Gastrocnemius medialis (tissue), 4 donors: ENCODE results near the gene CPPED1. TPM values are rescaled to one million over a fixed set of nuclear protein-coding genes. Genes with fewer than 3 reads are reported as not detected.

Experiments used
- ATAC-seq, 2 donors: fragments of 150-250 bp; one replicate each; pipeline ENCODE4 v1.9.1; 2016
- DNase-seq, 2 donors: peaks; one replicate each; pipeline ENCODE4 v3.0.0-alpha.2; 2019
- H3K27ac ChIP-seq, 4 donors: fragments of 200-600 bp; sonication (generic); 1 replicate in 1 of 4; 2 replicates in 3 of 4; pipeline ENCODE4 v1.5.1; 2016 to 2018; ENCODE audit warnings: mild to moderate bottlenecking in 2 of 4, moderate library complexity in 1 of 4
- H3K27me3 ChIP-seq, 3 donors: fragments of 200-600 bp; sonication (generic) in 2 of 3; 1 replicate in 1 of 3; 2 replicates in 2 of 3; pipeline versions ENCODE4 v1.5.1 to v1.6.0; 2016 to 2019; ENCODE audit warnings: mild to moderate bottlenecking in 1 of 3, moderate library complexity in 1 of 3
- H3K36me3 ChIP-seq, 2 donors: fragments of 200-600 bp; sonication (generic) in 1 of 2; one replicate each; pipeline ENCODE4 v1.5.1; 2017 to 2018
- H3K4me1 ChIP-seq, 2 donors: fragments of 200-600 bp; sonication (generic) in 1 of 2; one replicate each; pipeline ENCODE4 v1.5.1; 2016 to 2017; ENCODE audit warnings: mild to moderate bottlenecking in 2 of 2
- H3K4me3 ChIP-seq, 4 donors: fragments of 200-600 bp; sonication (generic) in 3 of 4; 1 replicate in 1 of 4; 2 replicates in 3 of 4; pipeline ENCODE4 v1.5.1; 2016 to 2019; ENCODE audit warnings: mild to moderate bottlenecking in 2 of 4
- H3K9me3 ChIP-seq, 3 donors: fragments of 200-600 bp; sonication (generic) in 2 of 3; 1 replicate in 1 of 3; 2 replicates in 2 of 3; pipeline ENCODE4 v1.5.1; 2016 to 2019
- POLR2A ChIP-seq, 2 donors: fragments of 450-650 bp; IDR thresholded peaks; one replicate each; pipeline ENCODE4 v1.6.1; 2017; ENCODE audit warnings: antibody characterized with exemption in 2 of 2, mild to moderate bottlenecking in 2 of 2, moderate library complexity in 2 of 2
- in situ Hi-C, 4 donors: fragments of 200-750 bp; cut with MboI; loops; one replicate each; pipeline versions ENCODE4 v1.15.0 to v1.8.0; 2017; ENCODE audit warnings: low sequenced_read_pairs in 4 of 4
- intact Hi-C: fragments of 100-400 bp; cut with DNase I; formaldehyde crosslinking; loops from one replicate; pipeline ENCODE4 v1.15.1; 2023; ENCODE audit warnings: low total_unique reads
- total RNA-seq, 4 donors: library from RNA; depleted of rRNA; stranded (reverse); fragments of >200 nt; gene quantifications; one replicate each; pipeline versions ENCODE4 v1.1.0 to v1.2.3, GENCODE V29; 2016
- TF ChIP-seq, protein P1 (sequence below), 5 experiments: fragments of 450-650 bp in 3 of 5; fragments of 200-600 bp in 2 of 5; sonication (generic) in 2 of 5; IDR thresholded peaks in 4 of 5; conservative IDR thresholded peaks in 1 of 5; 1 replicate in 4 of 5; 2 replicates in 1 of 5; pipeline ENCODE4 v1.5.1; 2016 to 2019; ENCODE audit warnings: antibody characterized with exemption in 5 of 5, mild to moderate bottlenecking in 3 of 5, moderate library complexity in 3 of 5

The CPPED1 gene
- total RNA-seq, 4 donors from 2014 or later, result 2.8 to 8.7 (median 6.6) TPM

DNA sequence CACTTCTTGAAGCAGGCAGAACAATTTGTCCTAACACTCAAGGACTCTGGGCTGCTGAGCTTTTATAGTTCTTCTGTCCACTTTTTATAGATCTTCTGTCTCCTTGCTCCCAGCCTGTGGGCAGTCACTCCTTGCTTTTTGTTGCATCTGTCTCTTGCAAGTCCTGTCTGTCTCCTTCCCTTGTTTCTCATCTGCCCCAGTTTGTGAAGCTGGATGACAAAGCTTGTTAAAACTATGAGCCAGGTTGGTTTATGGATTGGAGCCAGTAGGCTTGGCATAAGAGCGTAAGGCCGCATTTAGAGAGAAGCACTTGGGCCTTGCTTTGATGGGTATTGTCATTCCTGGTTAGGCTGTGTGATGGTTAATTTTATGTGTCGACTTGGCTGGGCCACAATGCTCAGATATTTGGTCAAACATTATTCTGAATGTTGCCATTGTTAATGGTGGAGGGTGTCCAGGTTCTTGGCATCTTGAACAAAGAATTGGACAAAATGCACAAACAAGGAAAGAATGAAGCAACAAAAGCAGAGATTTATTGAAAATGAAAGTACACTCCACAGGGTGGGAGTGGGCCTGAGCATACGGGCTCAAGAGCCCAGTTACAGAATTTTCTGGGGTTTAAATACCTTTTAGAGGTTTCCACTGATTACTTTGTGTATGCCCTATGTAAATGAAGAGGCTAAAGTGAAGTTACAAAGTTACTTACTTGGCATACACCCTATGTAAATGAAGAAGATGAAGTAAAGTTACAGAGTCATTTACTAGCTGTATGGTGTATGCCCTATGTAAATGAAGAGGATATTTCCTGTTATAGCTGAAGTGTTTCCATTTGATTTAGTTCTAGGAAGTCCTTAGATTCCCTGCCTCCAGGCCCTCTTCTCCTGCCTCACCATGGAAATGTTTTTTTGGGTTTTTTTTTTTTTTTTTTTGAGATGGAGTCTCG lies 8.0 kb upstream of the CPPED1 start:
- H3K36me3 ChIP-seq, result no peaks in the 10 kb centered on the region
- no peak for TF ChIP-seq POLR2A (IDR thresholded peaks at IDR 0.05)
- TF ChIP-seq, protein P1, sequence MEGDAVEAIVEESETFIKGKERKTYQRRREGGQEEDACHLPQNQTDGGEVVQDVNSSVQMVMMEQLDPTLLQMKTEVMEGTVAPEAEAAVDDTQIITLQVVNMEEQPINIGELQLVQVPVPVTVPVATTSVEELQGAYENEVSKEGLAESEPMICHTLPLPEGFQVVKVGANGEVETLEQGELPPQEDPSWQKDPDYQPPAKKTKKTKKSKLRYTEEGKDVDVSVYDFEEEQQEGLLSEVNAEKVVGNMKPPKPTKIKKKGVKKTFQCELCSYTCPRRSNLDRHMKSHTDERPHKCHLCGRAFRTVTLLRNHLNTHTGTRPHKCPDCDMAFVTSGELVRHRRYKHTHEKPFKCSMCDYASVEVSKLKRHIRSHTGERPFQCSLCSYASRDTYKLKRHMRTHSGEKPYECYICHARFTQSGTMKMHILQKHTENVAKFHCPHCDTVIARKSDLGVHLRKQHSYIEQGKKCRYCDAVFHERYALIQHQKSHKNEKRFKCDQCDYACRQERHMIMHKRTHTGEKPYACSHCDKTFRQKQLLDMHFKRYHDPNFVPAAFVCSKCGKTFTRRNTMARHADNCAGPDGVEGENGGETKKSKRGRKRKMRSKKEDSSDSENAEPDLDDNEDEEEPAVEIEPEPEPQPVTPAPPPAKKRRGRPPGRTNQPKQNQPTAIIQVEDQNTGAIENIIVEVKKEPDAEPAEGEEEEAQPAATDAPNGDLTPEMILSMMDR (IDR thresholded peaks at IDR 0.05 in 4 of 5, conservative IDR thresholded peaks at IDR 0.05 in 1 of 5), result no peak
- intact Hi-C loops (no loop called here), in situ Hi-C loops (loop anchor here in 2 of 4 donors (10.0 to 25.0 kb wide), 4 partner anchors 237 to 849 kb away; partner anchors contain the start of gene TNFRSF17 (in 1 of the 2))
- H3K9me3 ChIP-seq, result no peaks in the 10 kb centered on the region
- no peaks in the 10 kb centered on the region for H3K4me1 ChIP-seq
- H3K27ac ChIP-seq, result no peak overlapping the region
- no peaks in the 10 kb centered on the region for H3K27me3 ChIP-seq
- no peak for ATAC-seq
- no peak for DNase-seq
- no peak overlapping the region for H3K4me3 ChIP-seq

DNA sequence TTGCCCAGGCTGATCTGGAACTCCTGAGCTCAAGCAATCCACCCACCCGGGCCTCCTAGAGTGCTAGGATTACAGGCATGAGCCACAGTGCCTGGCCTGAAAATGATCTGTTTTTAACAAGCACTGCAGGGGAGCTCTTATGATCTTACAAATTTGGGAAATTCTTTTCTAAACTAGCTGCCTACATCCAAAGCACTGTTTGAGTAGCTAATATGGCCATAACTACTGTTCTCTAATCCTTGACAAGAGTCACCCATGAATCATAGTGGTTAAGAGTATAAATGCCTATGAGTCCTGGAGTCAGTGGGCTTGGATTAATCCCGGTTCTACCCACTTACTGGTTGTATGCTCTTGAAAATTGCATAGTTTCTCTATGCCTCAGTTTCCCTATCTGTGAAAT lies 1.4 kb upstream of the CPPED1 start:
- Histone ChIP-seq H3K4me1 (peaks cover 4 to 12% of the 10 kb centered on the region in 2 donors), H3K4me3 (no peak overlapping the region), H3K36me3 (no peaks in the 10 kb centered on the region), H3K27me3 (no peaks in the 10 kb centered on the region), H3K27ac (no peak overlapping the region), H3K9me3 (no peaks in the 10 kb centered on the region)
- in situ Hi-C loops (loop anchor here in 2 of 4 donors (25.0 kb wide), 3 partner anchors 343 to 843 kb away; partner anchors contain the start of gene TNFRSF17 (in 1 of the 2)), intact Hi-C loops (no loop called here)
- DNase-seq, result no peak
- no peak for ATAC-seq
- TF ChIP-seq POLR2A (IDR thresholded peaks at IDR 0.05), result no peak
- TF ChIP-seq, protein P1 (IDR thresholded peaks at IDR 0.05 in 4 of 5, conservative IDR thresholded peaks at IDR 0.05 in 1 of 5), result no peak

DNA sequence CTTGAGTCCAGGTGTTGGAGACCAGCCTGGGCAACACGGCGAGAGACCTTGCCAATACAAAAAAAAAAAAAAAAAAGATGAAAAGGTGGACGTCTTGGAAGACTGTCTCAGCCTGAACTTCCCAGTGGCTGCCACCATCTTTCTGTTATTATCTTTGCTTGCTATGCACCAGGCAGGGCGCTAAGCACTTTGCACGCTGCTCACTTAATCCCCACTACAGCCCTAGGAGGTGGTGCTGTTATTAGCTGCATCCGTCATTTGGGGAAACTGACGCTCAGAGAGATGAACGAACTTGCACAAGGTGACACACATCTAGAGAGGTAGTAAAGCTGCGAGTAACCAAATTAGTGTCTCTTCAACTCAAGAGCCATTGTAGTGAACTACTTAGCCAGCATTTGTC lies 708 bp upstream of the CPPED1 start:
- Histone ChIP-seq H3K4me3 (peak overlapping the region; percentile 64 to 74 (median 68)), H3K9me3 (no peaks in the 10 kb centered on the region), H3K4me1 (peaks cover 4 to 12% of the 10 kb centered on the region in 2 donors), H3K27me3 (no peaks in the 10 kb centered on the region), H3K27ac (no peak overlapping the region), H3K36me3 (no peaks in the 10 kb centered on the region)
- ATAC-seq (no peak), DNase-seq (no peak)
- intact Hi-C loops, result no loop called here
- in situ Hi-C loops, result loop anchor here in 2 of 4 donors (25.0 kb wide), 3 partner anchors 342 to 842 kb away; partner anchors contain the start of gene TNFRSF17 (in 1 of the 2)
- no peak for TF ChIP-seq POLR2A (IDR thresholded peaks at IDR 0.05)
- TF ChIP-seq, protein P1 (IDR thresholded peaks at IDR 0.05 in 4 of 5, conservative IDR thresholded peaks at IDR 0.05 in 1 of 5), result no peak

DNA sequence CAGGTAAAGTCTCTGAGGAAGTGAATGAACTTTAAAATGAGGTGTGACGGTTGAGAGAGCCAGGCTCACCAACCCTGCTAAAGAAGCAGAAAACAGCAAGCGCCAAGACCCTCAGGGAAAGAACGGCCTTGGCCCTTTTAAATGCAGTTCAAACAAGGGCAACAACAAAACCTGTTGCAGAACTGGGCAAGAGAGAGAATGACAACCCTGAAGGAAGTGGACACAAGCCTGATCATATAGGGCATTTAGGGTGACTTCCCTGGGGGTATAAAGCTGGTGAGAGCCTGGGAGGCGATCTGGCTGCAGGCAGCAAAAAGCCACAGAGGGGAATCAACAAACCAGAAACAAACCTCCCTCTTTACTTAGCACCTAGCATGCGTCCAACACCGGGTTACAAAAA lies 1.0 kb downstream of the CPPED1 start:
- no peaks in the 10 kb centered on the region for H3K36me3 ChIP-seq
- in situ Hi-C loops (loop anchor here in 2 of 4 donors (25.0 kb wide), 3 partner anchors 340 to 840 kb away; partner anchors contain the start of gene TNFRSF17 (in 1 of the 2)), intact Hi-C loops (no loop called here)
- no peaks in the 10 kb centered on the region for H3K27me3 ChIP-seq
- peaks cover 4 to 12% of the 10 kb centered on the region in 2 donors for H3K4me1 ChIP-seq
- H3K9me3 ChIP-seq, result no peaks in the 10 kb centered on the region
- DNase-seq (no peak), ATAC-seq (no peak)
- peak overlapping the region; percentile 64 to 74 (median 68) for H3K4me3 ChIP-seq
- TF ChIP-seq, protein P1 (IDR thresholded peaks at IDR 0.05 in 4 of 5, conservative IDR thresholded peaks at IDR 0.05 in 1 of 5), result no peak
- TF ChIP-seq POLR2A (IDR thresholded peaks at IDR 0.05), result no peak
- no peak overlapping the region for H3K27ac ChIP-seq
